ENCODE results near the gene DDN.

Gene DDN

DNA sequence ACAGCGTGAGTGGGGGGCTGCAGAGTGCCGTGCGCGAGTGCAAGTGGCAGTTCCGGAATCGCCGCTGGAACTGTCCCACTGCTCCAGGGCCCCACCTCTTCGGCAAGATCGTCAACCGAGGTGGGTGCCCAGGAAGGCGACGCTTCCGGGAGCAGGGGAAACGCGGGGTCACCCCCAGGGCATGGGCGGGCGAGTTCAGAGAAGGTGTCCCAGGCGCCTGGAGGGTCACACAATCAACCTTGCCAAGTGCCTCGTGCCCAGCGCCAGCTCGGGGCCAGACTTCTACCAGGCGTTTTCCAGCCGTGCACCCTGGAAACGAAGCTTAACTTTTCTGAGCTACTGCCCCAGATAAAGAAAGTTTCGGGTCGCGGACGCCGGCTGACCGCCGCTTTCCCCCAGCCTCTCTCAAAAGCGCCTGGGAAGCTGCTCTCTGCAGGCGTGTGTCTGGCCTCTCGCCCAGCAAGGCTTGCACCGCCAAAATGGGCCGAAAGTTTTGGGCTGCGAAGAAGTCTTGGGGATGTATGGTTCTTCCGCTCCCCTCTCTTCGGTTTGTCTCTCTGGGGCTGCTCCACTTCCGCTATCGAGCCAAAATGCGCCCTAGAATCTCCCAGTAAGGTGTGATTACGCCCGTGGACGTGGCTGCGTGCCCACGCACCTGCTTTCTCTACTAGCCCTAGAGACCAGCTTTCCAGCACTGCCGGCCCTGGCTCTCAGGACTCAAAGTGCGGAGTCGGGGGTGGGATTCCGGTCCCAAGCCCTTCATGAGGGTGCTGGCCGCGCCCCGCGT is 19.4 kb downstream of the DDN start:
- H4K8ac ChIP-seq (ENCODE audit: low read depth, low read length) = no peak overlapping the region

DNA sequence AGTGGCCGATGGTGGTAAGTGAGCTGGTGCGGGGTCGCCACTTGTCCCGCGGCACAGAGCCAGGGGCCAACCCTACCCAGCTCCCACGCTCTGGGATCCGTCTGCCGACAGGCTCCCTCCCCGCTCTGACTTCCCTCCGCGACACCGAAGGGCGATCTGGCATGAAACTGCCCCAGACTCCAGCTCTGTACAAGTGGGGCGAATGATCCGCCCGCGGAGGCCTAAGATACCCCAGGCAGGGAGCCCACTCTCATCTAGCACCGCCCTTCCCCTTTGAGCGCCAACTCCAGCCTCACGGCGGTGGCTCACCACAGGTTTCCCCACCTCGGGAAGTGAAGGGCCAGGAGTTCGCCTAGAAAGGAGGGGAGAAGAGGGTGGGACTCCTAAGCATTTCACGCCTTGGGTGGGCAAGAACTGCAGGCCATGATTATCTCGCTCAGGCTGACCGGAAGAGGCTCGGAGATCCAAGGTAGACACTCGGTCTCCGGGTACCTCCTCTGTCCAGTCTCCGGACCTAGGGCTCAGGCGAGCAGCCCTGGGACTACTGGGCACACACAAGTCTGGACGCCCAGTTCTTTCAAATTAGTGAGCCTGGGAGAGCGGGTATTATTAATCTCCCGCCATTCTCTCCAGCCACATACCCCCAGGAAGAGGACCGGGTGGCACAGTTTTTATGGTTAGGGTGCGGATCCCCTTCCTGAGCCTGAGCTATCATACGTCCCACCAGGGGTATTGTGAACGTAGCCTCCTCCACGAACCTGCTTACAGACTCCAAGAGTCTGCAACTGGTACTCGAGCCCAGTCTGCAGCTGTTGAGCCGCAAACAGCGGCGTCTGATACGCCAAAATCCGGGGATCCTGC is 20.2 kb downstream of the DDN start:
- no peaks in the 10 kb centered on the region for H3K36me3 ChIP-seq (replicated peaks in 1 of 2; ENCODE audit: control insufficient read depth in 2 of 2, insufficient read depth in 2 of 2, low read length in 2 of 2)
- peak overlapping the region in 1 of 2 donors; percentile 42 for H3K4me3 ChIP-seq (ENCODE audit: low read length in 2 of 2)

More for the DNA sequence above, 19.4 kb downstream of the DDN start:
- H3K79me1 ChIP-seq (ENCODE audit: low read depth, low read length) = no peaks in the 10 kb centered on the region
- H3K4me2 ChIP-seq (ENCODE audit: insufficient read depth, low read length, poor library complexity, severe bottlenecking) = no peak overlapping the region
- H4K91ac ChIP-seq (ENCODE audit: low read depth, low read length, poor library complexity) = no peak overlapping the region
- H3K18ac ChIP-seq (ENCODE audit: low read length) = peak overlapping the region; percentile 60
- H2AFZ ChIP-seq (ENCODE audit: low read length) = peak overlapping the region; percentile 73
- H2BK120ac ChIP-seq (ENCODE audit: low read depth, low read length) = no peak overlapping the region
- no peak overlapping the region for H3K27ac ChIP-seq (replicated peaks; ENCODE audit: low read length)
- H3K14ac ChIP-seq (ENCODE audit: low read length) = no peak overlapping the region
- H3K4ac ChIP-seq (ENCODE audit: low read length) = no peak overlapping the region
- H3K27me3 ChIP-seq (ENCODE audit: control insufficient read depth in 3 of 3, insufficient read depth in 3 of 3, low read depth in 1 of 3, low read length in 3 of 3) = peaks cover 66 to 98% (median 97%) of the 10 kb centered on the region in 3 experiments
- no peak overlapping the region for H3K4me3 ChIP-seq (ENCODE audit: low read length in 2 of 2)
- peaks cover 0 to 5% of the 10 kb centered on the region in 2 donors for H3K9me3 ChIP-seq (replicated peaks in 1 of 2; ENCODE audit: control insufficient read depth in 2 of 2, insufficient read depth in 1 of 2, low read depth in 1 of 2, low read length in 2 of 2)
- WGBS, 2 donors (ENCODE audit: extremely low coverage in 2 of 2, insufficient read length in 2 of 2, insufficient replicate concordance in 1 of 2) = no CpG with 5 or more reads among the region's 55 CpGs
- H2AK5ac ChIP-seq (ENCODE audit: low read depth, low read length) = peak overlapping the region; percentile 77
- no peak for DNase-seq (ENCODE audit: low spot score)
- H2BK5ac ChIP-seq (ENCODE audit: low read length) = no peak overlapping the region
- H3K36me3 ChIP-seq (replicated peaks in 1 of 2; ENCODE audit: control insufficient read depth in 2 of 2, insufficient read depth in 2 of 2, low read length in 2 of 2) = no peaks in the 10 kb centered on the region
- H3K23ac ChIP-seq (ENCODE audit: low read depth, low read length, poor library complexity) = peak overlapping the region; percentile 82
- no peak overlapping the region for H2BK12ac ChIP-seq (ENCODE audit: low read length)
- peak overlapping the region; percentile 31 for H3K9ac ChIP-seq (ENCODE audit: low read depth, low read length, poor library complexity)
- peaks cover 3 to 15% of the 10 kb centered on the region in 2 donors for H3K4me1 ChIP-seq (ENCODE audit: control insufficient read depth in 2 of 2, insufficient read depth in 1 of 2, low read depth in 1 of 2, low read length in 2 of 2)
- no peak overlapping the region for H2BK15ac ChIP-seq (ENCODE audit: low read length)

DNA sequence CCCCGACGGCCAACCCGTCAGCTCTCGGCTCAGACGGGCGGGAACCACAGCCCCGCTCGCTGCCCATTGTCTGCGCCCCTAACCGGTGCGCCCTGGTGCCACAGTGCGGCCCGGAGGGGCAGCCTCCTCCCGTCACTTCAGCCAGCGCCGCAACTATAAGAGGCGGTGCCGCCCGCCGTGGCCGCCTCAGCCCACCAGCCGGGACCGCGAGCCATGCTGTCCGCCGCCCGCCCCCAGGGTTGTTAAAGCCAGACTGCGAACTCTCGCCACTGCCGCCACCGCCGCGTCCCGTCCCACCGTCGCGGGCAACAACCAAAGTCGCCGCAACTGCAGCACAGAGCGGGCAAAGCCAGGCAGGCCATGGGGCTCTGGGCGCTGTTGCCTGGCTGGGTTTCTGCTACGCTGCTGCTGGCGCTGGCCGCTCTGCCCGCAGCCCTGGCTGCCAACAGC is 20.9 kb downstream of the DDN start, which contains the start of gene WNT1:
Gene WNT1, plus strand, starts transcription at position 32 of the 450 bp plus-strand sequence. Its CDS starts 329 bp downstream, at position 361.
- Histone ChIP-seq H2AFZ (ENCODE audit: low read length) (peak within 1 kb of the TSS; percentile 73), H3K36me3 (replicated peaks in 1 of 2; ENCODE audit: control insufficient read depth in 2 of 2, insufficient read depth in 2 of 2, low read length in 2 of 2) (no peaks in the 10 kb centered on the region), H3K4ac (ENCODE audit: low read length) (no peak within 1 kb of the TSS), H4K8ac (ENCODE audit: low read depth, low read length) (no peak within 1 kb of the TSS), H3K9me3 (replicated peaks in 1 of 2; ENCODE audit: control insufficient read depth in 2 of 2, insufficient read depth in 1 of 2, low read depth in 1 of 2, low read length in 2 of 2) (peaks cover 0 to 5% of the 10 kb centered on the region in 2 donors), H2BK5ac (ENCODE audit: low read length) (peak within 1 kb of the TSS; percentile 80), H3K23ac (ENCODE audit: low read depth, low read length, poor library complexity) (peak within 1 kb of the TSS; percentile 70), H3K14ac (ENCODE audit: low read length) (peak within 1 kb of the TSS; percentile 57), H3K27me3 (ENCODE audit: control insufficient read depth in 3 of 3, insufficient read depth in 3 of 3, low read depth in 1 of 3, low read length in 3 of 3) (peaks cover 69 to 98% (median 97%) of the 10 kb centered on the region in 3 experiments), H3K4me1 (ENCODE audit: control insufficient read depth in 2 of 2, insufficient read depth in 1 of 2, low read depth in 1 of 2, low read length in 2 of 2) (peaks cover 3 to 15% of the 10 kb centered on the region in 2 donors), H2AK5ac (ENCODE audit: low read depth, low read length) (peak within 1 kb of the TSS; percentile 77), H3K79me1 (ENCODE audit: low read depth, low read length) (no peaks in the 10 kb centered on the region), H4K91ac (ENCODE audit: low read depth, low read length, poor library complexity) (no peak within 1 kb of the TSS), H2BK12ac (ENCODE audit: low read length) (no peak within 1 kb of the TSS), H3K9ac (ENCODE audit: low read depth, low read length, poor library complexity) (peak within 1 kb of the TSS; percentile 50), H3K4me3 (ENCODE audit: low read length in 2 of 2) (peak within 1 kb of the TSS in 1 of 2 donors; percentile 42), H2BK15ac (ENCODE audit: low read length) (peak within 1 kb of the TSS; percentile 51), H3K4me2 (ENCODE audit: insufficient read depth, low read length, poor library complexity, severe bottlenecking) (no peak within 1 kb of the TSS), H3K27ac (replicated peaks; ENCODE audit: low read length) (no peak within 1 kb of the TSS), H3K18ac (ENCODE audit: low read length) (peak within 1 kb of the TSS; percentile 88), H2BK120ac (ENCODE audit: low read depth, low read length) (no peak within 1 kb of the TSS)
- no CpG with 5 or more reads among the region's 45 CpGs for WGBS, 2 donors (ENCODE audit: extremely low coverage in 2 of 2, insufficient read length in 2 of 2, insufficient replicate concordance in 1 of 2)
- no peak for DNase-seq (ENCODE audit: low spot score)

More for the DNA sequence above, 20.2 kb downstream of the DDN start:
- H3K27me3 ChIP-seq (ENCODE audit: control insufficient read depth in 3 of 3, insufficient read depth in 3 of 3, low read depth in 1 of 3, low read length in 3 of 3) = peaks cover 66 to 98% (median 97%) of the 10 kb centered on the region in 3 experiments
- H3K23ac ChIP-seq (ENCODE audit: low read depth, low read length, poor library complexity) = peak overlapping the region; percentile 82
- H3K9ac ChIP-seq (ENCODE audit: low read depth, low read length, poor library complexity) = peak overlapping the region; percentile 50
- peak overlapping the region; percentile 77 for H2AK5ac ChIP-seq (ENCODE audit: low read depth, low read length)
- peak overlapping the region; percentile 56 for H3K14ac ChIP-seq (ENCODE audit: low read length)
- H3K18ac ChIP-seq (ENCODE audit: low read length) = peak overlapping the region; percentile 88
- no peak overlapping the region for H4K91ac ChIP-seq (ENCODE audit: low read depth, low read length, poor library complexity)
- WGBS, 2 donors (ENCODE audit: extremely low coverage in 2 of 2, insufficient read length in 2 of 2, insufficient replicate concordance in 1 of 2) = no CpG with 5 or more reads among the region's 45 CpGs
- peak overlapping the region; percentile 51 for H2BK15ac ChIP-seq (ENCODE audit: low read length)
- no peak for DNase-seq (ENCODE audit: low spot score)
- peaks cover 3 to 15% of the 10 kb centered on the region in 2 donors for H3K4me1 ChIP-seq (ENCODE audit: control insufficient read depth in 2 of 2, insufficient read depth in 1 of 2, low read depth in 1 of 2, low read length in 2 of 2)
- no peak overlapping the region for H4K8ac ChIP-seq (ENCODE audit: low read depth, low read length)
- peaks cover 0 to 5% of the 10 kb centered on the region in 2 donors for H3K9me3 ChIP-seq (replicated peaks in 1 of 2; ENCODE audit: control insufficient read depth in 2 of 2, insufficient read depth in 1 of 2, low read depth in 1 of 2, low read length in 2 of 2)
- no peak overlapping the region for H3K27ac ChIP-seq (replicated peaks; ENCODE audit: low read length)
- no peaks in the 10 kb centered on the region for H3K79me1 ChIP-seq (ENCODE audit: low read depth, low read length)
- H2BK120ac ChIP-seq (ENCODE audit: low read depth, low read length) = no peak overlapping the region
- H2AFZ ChIP-seq (ENCODE audit: low read length) = peak overlapping the region; percentile 73
- H2BK5ac ChIP-seq (ENCODE audit: low read length) = peak overlapping the region; percentile 80
- no peak overlapping the region for H3K4ac ChIP-seq (ENCODE audit: low read length)
- H2BK12ac ChIP-seq (ENCODE audit: low read length) = no peak overlapping the region
- no peak overlapping the region for H3K4me2 ChIP-seq (ENCODE audit: insufficient read depth, low read length, poor library complexity, severe bottlenecking)

Measured in neuronal stem cell (in vitro differentiated cells).